K562 (cell line): ENCODE measurements around the gene LIF. TPM values are rescaled to one million over a fixed set of nuclear protein-coding genes. Genes with fewer than 3 reads are reported as not detected.

Experiments used
- SRSF7 ChIP-seq: fragments of 200-400 bp; formaldehyde crosslinking; optimal IDR thresholded peaks from 2 replicates; pipeline ENCODE3; 2017; ENCODE audit warnings: mild to moderate bottlenecking, low read depth, low read length
- TRIM28 ChIP-seq: fragments of 450-650 bp; IDR thresholded peaks from 2 replicates; pipeline ENCODE4 v1.6.1; 2017
- YBX1 ChIP-seq: fragments of 450-650 bp; IDR thresholded peaks from 2 replicates; pipeline ENCODE4 v1.7.1; 2016; ENCODE audit warnings: mild to moderate bottlenecking
- ZNF133 ChIP-seq: fragments of 250-450 bp; sonication (Bioruptor Pico); IDR thresholded peaks from 2 replicates; pipeline ENCODE4 v1.4.0; 2020; ENCODE audit warnings: mild to moderate bottlenecking
- ZNF134 ChIP-seq: fragments of 250-450 bp; sonication (Bioruptor Pico); conservative IDR thresholded peaks from 2 replicates; pipeline ENCODE4 v1.4.0; 2020
- ZNF316 ChIP-seq: fragments of 450-650 bp; IDR thresholded peaks from 2 replicates; pipeline ENCODE4 v1.6.1; 2016
- ZNF444 ChIP-seq: fragments of 250-450 bp; sonication (Bioruptor Pico); IDR thresholded peaks from 2 replicates; pipeline ENCODE4 v1.4.0; 2020; ENCODE audit warnings: mild to moderate bottlenecking, moderate library complexity
- polyA plus RNA-seq, 8 experiments: library from polyadenylated mRNA; depleted of rRNA in 4 of 8; stranded (reverse) in 5 of 8; unstranded in 3 of 8; fragments of >200 nt; fragmentation: Nextera tagmentation in 2 of 8; fragmentation: Illumina TruSeq in 1 of 8; extraction: Ambion mirVana in 2 of 8; extraction: Trizol in 1 of 8; gene quantifications; 2 replicates each; pipeline versions ENCODE4 v1.2.1 to v1.2.3, GENCODE V29; 2011 to 2014; ENCODE audit warnings: inconsistent platforms in 1 of 8, missing spikeins in 1 of 8
- total RNA-seq, 7 experiments: library from RNA; depleted of rRNA in 6 of 7; stranded (reverse); fragments of >200 nt in 6 of 7; fragmentation: Illumina TruSeq in 2 of 7; extraction: Trizol in 2 of 7; gene quantifications; 2 replicates each; pipeline versions ENCODE4 v1.2.1 to v1.2.3, GENCODE V29; 2011 to 2021; ENCODE audit warnings: low replicate concordance in 1 of 7
- TF ChIP-seq, protein P1 (sequence below): fragments of 450-650 bp; formaldehyde crosslinking; IDR thresholded peaks from 2 replicates; pipeline ENCODE4 v1.4.0; 2020; ENCODE audit warnings: mild to moderate bottlenecking, mixed read lengths
- TF ChIP-seq, protein P2 (sequence below): sonication (generic); formaldehyde crosslinking; IDR thresholded peaks from 2 replicates; pipeline ENCODE4 v1.8.0; 2023; ENCODE audit warnings: missing genetic modification reagents, mild to moderate bottlenecking, borderline replicate concordance
- TF ChIP-seq, protein P3 (sequence below), 2 experiments: fragments of 200-800 bp in 1 of 2; sonication (Bioruptor generic) in 1 of 2; sonication (generic) in 1 of 2; formaldehyde crosslinking in 1 of 2; IDR thresholded peaks in 1 of 2; conservative IDR thresholded peaks in 1 of 2; 2 replicates each; pipeline versions ENCODE4 v1.5.0 to v1.6.1; 2016 to 2020; ENCODE audit warnings: missing compliant biosample characterization in 1 of 2, missing genetic modification characterization in 1 of 2, missing genetic modification reagents in 1 of 2
- TF ChIP-seq, protein P4 (sequence below), 2 experiments: fragments of 450-650 bp; IDR thresholded peaks; 2 replicates each; pipeline ENCODE4 v1.6.1; 2016

The LIF gene
- total and polyA plus RNA-seq, 9 of the 15 experiments (the other 6 are each of a cell fraction or from before 2014, with no cell fraction given), result 0.05 to 0.39 (median 0.18) TPM; not detected in 3

DNA sequence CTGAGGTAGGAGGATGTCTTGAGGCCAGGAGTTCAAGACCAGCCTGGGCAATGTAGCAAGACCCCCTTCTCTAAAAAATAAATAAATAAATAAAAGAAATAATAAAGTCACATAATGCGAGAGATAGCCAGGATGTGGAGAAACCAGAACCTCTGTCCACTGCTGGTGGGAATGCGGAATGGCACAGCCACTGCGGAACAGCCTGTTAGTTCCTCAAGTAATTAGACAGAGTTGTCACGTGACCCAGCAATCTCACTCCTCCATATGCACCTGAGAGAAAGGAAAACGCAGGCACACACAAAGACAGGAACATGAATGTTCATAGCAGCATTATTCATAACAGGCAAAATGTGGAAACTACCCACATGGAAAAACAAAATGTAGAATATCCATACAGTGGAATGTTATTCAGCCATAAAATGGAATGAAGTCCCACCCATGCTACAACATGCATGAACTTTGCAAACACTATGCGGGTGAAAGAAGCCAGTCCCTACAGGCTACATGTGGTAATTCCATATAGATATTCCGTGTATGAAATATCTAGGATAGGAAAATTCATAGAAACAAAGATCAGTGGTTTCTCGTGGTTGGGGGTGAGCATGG lies 27.4 kb downstream of the LIF start (continued):
- TF ChIP-seq, protein P1, sequence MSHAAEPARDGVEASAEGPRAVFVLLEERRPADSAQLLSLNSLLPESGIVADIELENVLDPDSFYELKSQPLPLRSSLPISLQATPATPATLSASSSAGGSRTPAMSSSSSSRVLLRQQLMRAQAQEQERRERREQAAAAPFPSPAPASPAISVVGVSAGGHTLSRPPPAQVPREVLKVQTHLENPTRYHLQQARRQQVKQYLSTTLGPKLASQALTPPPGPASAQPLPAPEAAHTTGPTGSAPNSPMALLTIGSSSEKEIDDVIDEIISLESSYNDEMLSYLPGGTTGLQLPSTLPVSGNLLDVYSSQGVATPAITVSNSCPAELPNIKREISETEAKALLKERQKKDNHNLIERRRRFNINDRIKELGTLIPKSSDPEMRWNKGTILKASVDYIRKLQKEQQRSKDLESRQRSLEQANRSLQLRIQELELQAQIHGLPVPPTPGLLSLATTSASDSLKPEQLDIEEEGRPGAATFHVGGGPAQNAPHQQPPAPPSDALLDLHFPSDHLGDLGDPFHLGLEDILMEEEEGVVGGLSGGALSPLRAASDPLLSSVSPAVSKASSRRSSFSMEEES (CRISPR knock-in tag), result peak; percentile 98
- TF ChIP-seq ZNF316 (no peak), ZNF133 (CRISPR knock-in tag) (no peak), ZNF444 (no peak), TRIM28 (no peak), SRSF7 (no peak), YBX1 (no peak), ZNF134 (CRISPR knock-in tag) (no peak)
- TF ChIP-seq, protein P2, sequence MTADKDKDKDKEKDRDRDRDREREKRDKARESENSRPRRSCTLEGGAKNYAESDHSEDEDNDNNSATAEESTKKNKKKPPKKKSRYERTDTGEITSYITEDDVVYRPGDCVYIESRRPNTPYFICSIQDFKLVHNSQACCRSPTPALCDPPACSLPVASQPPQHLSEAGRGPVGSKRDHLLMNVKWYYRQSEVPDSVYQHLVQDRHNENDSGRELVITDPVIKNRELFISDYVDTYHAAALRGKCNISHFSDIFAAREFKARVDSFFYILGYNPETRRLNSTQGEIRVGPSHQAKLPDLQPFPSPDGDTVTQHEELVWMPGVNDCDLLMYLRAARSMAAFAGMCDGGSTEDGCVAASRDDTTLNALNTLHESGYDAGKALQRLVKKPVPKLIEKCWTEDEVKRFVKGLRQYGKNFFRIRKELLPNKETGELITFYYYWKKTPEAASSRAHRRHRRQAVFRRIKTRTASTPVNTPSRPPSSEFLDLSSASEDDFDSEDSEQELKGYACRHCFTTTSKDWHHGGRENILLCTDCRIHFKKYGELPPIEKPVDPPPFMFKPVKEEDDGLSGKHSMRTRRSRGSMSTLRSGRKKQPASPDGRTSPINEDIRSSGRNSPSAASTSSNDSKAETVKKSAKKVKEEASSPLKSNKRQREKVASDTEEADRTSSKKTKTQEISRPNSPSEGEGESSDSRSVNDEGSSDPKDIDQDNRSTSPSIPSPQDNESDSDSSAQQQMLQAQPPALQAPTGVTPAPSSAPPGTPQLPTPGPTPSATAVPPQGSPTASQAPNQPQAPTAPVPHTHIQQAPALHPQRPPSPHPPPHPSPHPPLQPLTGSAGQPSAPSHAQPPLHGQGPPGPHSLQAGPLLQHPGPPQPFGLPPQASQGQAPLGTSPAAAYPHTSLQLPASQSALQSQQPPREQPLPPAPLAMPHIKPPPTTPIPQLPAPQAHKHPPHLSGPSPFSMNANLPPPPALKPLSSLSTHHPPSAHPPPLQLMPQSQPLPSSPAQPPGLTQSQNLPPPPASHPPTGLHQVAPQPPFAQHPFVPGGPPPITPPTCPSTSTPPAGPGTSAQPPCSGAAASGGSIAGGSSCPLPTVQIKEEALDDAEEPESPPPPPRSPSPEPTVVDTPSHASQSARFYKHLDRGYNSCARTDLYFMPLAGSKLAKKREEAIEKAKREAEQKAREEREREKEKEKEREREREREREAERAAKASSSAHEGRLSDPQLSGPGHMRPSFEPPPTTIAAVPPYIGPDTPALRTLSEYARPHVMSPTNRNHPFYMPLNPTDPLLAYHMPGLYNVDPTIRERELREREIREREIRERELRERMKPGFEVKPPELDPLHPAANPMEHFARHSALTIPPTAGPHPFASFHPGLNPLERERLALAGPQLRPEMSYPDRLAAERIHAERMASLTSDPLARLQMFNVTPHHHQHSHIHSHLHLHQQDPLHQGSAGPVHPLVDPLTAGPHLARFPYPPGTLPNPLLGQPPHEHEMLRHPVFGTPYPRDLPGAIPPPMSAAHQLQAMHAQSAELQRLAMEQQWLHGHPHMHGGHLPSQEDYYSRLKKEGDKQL (CRISPR knock-in tag), result no peak
- TF ChIP-seq, protein P3, sequence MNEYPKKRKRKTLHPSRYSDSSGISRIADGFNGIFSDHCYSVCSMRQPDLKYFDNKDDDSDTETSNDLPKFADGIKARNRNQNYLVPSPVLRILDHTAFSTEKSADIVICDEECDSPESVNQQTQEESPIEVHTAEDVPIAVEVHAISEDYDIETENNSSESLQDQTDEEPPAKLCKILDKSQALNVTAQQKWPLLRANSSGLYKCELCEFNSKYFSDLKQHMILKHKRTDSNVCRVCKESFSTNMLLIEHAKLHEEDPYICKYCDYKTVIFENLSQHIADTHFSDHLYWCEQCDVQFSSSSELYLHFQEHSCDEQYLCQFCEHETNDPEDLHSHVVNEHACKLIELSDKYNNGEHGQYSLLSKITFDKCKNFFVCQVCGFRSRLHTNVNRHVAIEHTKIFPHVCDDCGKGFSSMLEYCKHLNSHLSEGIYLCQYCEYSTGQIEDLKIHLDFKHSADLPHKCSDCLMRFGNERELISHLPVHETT (CRISPR knock-in tag; conservative IDR thresholded peaks at IDR 0.05 in 1 of 2, IDR thresholded peaks at IDR 0.05 in 1 of 2), result no peak
- TF ChIP-seq, protein P4, sequence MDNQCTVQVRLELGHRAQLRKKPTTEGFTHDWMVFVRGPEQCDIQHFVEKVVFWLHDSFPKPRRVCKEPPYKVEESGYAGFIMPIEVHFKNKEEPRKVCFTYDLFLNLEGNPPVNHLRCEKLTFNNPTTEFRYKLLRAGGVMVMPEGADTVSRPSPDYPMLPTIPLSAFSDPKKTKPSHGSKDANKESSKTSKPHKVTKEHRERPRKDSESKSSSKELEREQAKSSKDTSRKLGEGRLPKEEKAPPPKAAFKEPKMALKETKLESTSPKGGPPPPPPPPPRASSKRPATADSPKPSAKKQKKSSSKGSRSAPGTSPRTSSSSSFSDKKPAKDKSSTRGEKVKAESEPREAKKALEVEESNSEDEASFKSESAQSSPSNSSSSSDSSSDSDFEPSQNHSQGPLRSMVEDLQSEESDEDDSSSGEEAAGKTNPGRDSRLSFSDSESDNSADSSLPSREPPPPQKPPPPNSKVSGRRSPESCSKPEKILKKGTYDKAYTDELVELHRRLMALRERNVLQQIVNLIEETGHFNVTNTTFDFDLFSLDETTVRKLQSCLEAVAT (IDR thresholded peaks at IDR 0.05), result peak in 1 of 2 experiments; percentile 28; a peak in 1 of 4 replicates
